Head of caudate nucleus (tissue), 42 donors: ENCODE measurements around the gene SSTR4.

ENCODE experiments used
- DNase-seq, 42 donors: peaks; one replicate each; pipeline versions ENCODE4 v3.0.0 to v3.0.0-alpha.2; 2020 to 2021; ENCODE audit warnings: mixed read lengths in 7 of 42
- intact Hi-C: fragments of 100-400 bp; cut with DNase I; formaldehyde crosslinking; loops from one replicate; pipeline ENCODE4 v1.15.0; 2022

The SSTR4 gene

DNA sequence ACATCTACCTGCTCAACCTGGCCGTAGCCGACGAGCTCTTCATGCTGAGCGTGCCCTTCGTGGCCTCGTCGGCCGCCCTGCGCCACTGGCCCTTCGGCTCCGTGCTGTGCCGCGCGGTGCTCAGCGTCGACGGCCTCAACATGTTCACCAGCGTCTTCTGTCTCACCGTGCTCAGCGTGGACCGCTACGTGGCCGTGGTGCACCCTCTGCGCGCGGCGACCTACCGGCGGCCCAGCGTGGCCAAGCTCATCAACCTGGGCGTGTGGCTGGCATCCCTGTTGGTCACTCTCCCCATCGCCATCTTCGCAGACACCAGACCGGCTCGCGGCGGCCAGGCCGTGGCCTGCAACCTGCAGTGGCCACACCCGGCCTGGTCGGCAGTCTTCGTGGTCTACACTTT, 619 bp downstream of the SSTR4 start:
- no peak for DNase-seq
- intact Hi-C loops = no loop called here

DNA sequence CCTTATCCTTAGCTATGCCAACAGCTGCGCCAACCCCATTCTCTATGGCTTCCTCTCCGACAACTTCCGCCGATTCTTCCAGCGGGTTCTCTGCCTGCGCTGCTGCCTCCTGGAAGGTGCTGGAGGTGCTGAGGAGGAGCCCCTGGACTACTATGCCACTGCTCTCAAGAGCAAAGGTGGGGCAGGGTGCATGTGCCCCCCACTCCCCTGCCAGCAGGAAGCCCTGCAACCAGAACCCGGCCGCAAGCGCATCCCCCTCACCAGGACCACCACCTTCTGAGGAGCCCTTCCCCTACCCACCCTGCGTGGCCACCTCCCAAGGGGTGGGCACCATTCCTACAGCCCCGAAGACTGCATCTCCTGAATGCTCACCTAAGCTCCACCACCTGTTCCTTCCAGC, 1.3 kb downstream of the SSTR4 start:
- intact Hi-C loops = no loop called here

DNA sequence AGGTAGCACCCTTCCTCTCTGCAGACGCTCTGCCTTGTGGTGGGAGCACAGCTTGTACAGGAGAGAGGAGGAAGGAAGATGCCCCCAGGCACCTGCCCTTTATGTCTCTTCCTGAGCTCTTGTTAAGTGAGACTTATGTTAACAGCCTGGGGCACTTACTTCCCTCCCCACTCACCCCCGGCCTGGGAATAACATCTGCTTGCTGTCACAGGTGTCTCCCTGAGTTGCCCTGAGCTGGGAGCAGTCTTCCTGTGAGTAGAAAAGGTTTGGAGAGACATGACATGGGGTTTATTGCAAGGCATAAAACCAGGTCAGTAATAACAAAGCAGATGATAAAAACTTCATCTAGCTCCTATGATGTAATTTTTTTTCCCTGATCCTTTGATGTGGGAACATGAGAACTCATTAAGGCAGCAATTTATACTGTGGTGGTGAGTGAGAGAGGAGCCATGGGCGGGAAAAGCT, 1.9 kb downstream of the SSTR4 start:
- no peak for DNase-seq
- intact Hi-C loops = no loop called here

More for the DNA sequence above, 1.3 kb downstream of the SSTR4 start:
- no peak for DNase-seq

DNA sequence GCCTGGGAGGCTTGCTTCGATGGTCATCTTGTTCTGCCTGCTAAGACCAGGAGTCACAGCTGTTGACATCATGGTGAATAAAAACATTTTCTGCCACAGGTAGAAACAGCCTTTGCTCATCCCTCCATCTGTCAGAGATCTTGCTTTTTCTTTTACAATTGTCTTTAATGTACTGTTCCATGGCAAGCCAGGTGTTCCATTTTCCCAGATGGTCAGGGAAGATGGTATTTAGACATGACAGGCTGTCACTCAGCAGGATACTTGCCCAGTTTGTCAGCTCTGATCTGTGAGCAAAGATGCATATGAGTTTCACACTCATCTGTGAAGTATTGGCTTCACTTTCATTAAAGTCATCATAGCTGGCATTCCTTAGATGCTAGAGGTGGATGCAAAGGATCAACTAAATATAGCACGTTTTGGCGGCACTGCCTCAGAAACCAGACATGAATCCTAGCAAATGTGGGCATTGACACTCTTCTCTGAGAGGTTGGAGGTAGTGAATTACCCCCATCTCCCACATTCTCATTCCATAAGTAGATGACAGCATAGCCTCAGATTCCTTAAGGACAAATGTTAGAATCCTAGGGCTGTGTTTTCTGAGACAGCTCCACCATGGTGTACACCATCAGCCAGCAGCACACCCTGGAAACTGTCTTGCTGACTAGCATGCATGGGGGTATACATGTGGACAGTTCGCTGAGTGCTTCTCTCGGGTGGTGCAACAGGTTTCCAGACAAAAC, 4.2 kb downstream of the SSTR4 start:
- intact Hi-C loops = no loop called here
- DNase-seq = no peak

- no peak for DNase-seq
- intact Hi-C loops = no loop called here
Observed at GRCh38 chr20:23039885-23040508, 4.9 kb downstream of the SSTR4 start.

DNA sequence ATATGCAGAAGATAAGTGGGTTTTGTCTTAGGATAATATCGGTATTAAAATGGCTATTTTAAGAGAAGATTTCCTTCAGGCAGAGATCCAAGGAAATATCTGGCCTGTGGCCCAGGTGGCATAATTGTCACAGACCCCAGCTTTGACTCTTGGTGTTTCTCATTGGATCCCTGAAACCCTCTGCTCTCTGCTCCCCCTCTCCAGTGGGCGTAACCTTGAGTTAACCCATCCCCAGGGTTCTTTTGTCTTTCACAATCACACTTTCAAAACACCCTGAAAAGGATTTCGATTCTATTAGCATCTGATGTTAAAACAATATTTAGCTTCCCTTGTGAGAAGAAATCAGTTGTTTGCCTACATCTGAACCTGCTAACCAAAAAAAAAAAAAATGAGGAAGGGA, 7.2 kb downstream of the SSTR4 start:
- intact Hi-C loops = no loop called here
- DNase-seq = no peak

- intact Hi-C loops = no loop called here
- DNase-seq = no peak
Observed at GRCh38 chr20:23043376-23043775, 8.3 kb downstream of the SSTR4 start.

- DNase-seq = no peak
- intact Hi-C loops = no loop called here
Observed at GRCh38 chr20:23046431-23046830, 11.3 kb downstream of the SSTR4 start.

DNA sequence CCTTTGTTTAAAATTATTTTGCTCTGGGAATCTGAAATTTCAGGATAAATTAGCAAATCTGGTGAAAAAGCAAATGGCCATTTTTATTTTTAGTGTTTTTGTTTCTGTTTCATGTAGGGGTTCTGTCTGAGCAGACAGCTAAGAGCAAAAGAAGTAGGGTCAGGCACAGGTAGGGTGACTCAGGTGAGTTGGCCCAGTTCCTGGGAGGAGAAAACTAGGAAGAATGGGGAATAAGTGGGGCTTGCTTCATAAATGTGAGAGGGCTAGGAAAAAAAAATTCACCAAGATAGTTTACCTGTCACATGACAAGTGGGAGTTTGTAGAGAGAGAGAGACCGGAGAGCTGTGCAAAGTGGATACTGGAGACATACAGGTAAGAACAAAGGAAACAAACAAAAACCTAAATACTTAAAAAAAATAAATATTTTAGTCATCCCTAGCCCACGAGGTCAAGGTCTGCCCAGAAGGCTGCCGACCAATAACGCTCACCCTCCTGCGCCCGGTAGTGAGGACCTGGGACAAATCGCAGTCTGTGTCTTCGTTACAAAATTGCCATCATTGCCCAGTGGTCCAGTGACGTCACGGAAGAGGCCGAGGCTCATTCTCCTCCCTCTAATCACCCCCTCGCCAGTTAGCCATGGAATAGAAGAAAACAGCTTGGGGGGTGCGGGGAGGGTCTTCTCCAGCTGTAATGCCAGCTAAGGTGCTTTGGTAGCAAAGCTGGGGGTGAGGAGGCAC, 12.1 kb downstream of the SSTR4 start:
- intact Hi-C loops = no loop called here
- no peak for DNase-seq

- intact Hi-C loops = no loop called here
- DNase-seq = no peak
Observed at GRCh38 chr20:23047738-23048214, 12.7 kb downstream of the SSTR4 start.

DNA sequence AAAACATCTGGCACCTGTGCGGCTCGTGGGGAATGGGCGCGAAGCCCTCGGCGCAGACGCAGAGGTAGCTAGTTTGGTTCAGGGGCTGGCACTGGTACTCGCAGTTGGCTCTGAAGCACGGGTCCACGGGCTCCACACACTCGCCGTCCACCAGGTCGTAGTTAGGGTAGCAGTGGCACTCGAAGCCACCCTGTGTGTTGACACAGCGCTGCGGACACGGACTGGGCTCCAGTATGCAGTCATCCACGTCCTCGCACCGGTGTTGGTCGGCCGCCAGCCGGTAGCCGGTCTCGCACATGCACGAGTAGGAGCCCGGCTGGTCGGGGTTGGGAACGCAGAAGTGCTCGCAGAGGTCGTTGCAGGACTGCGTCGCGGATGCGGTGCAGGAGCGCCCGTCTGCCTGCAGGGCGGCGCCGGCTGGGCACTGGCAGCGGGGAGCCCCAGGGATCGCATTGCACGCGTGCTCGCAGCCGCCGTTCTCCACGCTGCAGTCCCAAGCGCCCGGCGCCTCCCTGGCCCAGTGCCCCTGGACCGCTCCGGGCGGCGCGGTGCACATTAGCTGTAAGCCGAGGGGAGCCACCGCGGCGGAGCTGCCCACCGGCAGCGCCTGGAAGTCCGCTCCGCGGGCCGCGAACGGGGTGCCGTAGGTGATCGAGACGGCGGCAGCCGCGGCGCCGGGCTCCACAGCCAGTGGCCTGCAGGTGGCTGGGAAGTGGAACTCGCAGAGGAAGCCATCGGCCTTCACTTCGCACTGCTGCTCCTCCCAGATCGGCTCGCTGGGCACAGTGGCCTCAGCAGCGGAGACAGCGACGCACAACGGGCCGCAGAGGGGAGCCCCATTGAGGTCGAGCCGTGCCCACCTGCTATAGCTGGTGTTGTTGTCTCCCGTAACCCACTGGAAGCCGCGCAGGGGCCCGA, 13.4 kb downstream of the SSTR4 start:
- intact Hi-C loops = no loop called here
- DNase-seq = peak in 7 of 42 donors; percentile 5 to 43 (median 25)

GRCh38 chr20:23049201-23050075, 14.3 kb downstream of the SSTR4 start, which contains the start of gene THBD:
Gene THBD, minus strand, starts transcription at chr20:23049672. Its CDS starts 168 bp downstream, at chr20:23049504.
- intact Hi-C loops = no loop called here
- peak in 11 of 42 donors; percentile 12 to 58 (median 39) for DNase-seq

- DNase-seq = peak in 3 of 42 donors; percentile 9 to 27 (median 25)
- intact Hi-C loops = no loop called here
Observed at GRCh38 chr20:23050076-23050838, 15.1 kb downstream of the SSTR4 start.

DNA sequence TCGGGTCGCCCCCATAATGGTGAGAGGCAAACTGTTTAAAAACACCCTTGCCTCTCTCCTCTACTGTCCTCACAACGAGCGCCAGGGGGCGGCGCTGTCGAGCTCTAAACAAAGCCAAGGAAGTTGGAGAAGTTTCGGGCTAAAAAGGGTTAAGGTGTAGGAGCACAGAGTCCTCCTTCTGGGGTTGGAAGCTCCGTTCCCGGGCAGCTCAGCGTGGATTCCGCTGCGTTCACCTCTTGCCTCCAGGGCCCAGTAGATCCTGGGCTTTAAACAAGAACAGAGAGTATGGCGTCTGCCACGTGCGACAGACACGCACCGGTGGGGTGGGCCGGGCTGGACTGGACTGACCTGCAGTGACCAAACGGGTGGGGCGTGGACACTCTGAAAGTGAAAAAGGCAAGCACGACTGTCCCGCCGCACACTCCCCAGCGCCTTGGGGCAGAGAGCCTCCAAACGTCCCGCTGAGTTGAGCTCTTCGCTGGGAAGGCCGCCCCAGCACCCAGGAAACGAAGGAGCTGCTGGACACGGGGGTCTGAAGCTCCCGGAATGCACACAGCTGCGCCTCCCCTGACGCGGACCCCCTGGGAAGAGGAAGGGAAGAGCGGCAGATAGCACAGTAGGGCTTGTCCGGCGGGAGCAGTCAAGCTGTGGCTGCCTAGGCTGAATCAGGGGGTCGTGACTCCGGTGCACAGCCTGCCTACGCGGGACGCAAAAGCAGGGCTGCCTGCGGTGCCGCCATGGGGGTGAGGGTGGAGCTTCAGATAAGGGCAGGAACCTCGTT, 15.9 kb downstream of the SSTR4 start:
- DNase-seq = peak in 26 of 42 donors; percentile 26 to 65 (median 49)
- intact Hi-C loops = no loop called here

DNA sequence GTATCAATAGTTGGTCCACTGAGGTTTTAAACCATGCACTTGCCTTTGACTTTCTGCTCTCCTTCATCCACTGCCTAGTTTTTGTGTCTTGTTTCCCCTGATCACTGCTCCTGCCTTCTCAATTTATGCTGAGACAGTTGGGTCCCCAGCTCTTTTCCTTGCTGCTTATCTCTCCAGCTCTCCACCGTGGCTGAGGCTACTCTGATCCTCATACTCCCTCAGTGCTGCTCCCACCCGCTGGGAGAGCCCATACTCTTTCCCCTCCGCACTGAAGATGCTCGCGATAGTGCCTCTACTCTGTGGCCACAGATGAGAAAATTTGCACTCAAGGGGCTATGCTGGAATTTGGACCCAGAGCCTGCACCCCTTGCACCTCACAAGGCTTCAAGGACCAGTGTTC, 17.8 kb downstream of the SSTR4 start:
- no peak for DNase-seq
- intact Hi-C loops = no loop called here

GRCh38 chr20:23058240-23058639, 23.1 kb downstream of the SSTR4 start:
- intact Hi-C loops = no loop called here

More at GRCh38 chr20:23058240-23058639, 23.1 kb downstream of the SSTR4 start:
- peak in 1 of 42 donors; percentile 9 for DNase-seq
